ENCODE measurements around the gene MRPL22. TPM values are rescaled to one million over a fixed set of nuclear protein-coding genes. Genes with fewer than 3 reads are reported as not detected.

The MRPL22 gene
- 46.1 and 52.3 TPM in 2 replicates for total RNA-seq

DNA sequence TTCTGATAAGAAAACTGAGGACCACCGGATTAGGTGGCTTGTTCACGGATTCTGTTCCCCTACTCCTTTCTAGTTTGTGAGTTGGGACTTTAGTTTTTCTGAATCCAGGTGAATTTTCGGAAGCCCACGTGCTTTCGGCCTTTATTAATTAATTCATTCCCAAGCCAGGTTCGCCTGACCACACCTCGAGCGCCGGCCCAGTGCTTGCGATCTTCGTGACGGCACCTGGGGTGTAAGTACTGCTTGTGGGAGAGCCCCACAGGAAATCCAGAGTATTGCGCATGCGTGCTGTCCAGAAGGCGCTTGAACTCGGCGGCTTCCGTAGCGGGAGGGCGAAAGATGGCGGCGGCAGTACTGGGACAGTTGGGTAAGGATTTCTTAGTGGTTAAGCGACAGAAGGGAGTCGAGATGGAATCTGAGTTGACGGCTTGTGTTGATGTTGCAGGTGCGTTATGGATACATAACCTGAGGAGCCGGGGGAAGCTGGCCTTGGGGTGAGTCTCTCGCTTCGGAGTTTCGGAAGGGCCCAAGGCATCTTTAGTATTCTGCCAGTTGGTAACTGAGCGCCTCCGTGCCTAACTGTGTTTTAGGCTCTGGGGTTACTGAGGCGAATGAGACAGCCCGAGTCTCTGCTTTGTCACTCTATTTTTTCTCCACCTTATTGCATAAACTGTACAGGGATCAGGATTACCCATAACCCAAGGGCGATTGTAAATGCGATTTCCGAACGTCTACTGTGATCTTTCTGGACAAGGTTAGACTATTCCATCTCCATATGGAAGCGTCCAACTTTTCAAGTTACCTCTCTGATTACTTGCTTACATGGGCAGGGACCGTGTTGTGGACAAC is at the start of gene MRPL22:
Gene MRPL22 (plus strand): TSS at position 302 of the 849 bp plus-strand sequence. CDS start 38 bp downstream, at position 340.

GRCh38 chr5:154937718-154938466 is 3.0 kb upstream of the MRPL22 start, which contains the start of gene GEMIN5:
Gene GEMIN5 (minus strand): TSS chr5:154938211. CDS start chr5:154938133, 78 bp downstream.

DNA sequence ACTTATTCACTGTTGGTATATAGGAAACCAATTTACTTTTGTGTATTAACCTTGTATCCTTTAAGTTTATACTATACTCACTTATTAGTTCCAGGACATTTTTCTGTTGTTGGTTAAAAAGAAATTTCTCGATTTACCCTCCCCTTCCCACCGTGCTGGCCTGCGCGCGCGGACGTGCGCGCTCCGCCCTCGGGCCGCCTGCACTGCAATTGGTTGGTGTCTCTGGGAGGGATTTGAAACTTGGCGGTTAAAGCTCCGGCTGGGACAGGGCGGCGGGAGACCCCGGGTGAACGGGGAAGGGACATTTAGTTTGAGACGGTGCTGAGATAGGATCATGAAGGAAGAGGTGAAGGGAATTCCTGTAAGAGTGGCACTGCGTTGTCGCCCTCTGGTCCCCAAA is 72.7 kb downstream of the MRPL22 start, which contains the start of gene KIF4B:
Gene KIF4B (plus strand): TSS at position 230 of the 400 bp plus-strand sequence. CDS start 105 bp downstream, at position 335.

Other genes starting within 250 kb of the MRPL22 start
- 151 and 188 TPM in 2 replicates for gene LARP1, start 185.7 kb upstream of the MRPL22 start, total RNA-seq
- 3.6 and 4.1 TPM in 2 replicates for gene FAXDC2, start 90.5 kb upstream of the MRPL22 start, total RNA-seq
- 77.0 and 77.1 TPM in 2 replicates for gene CNOT8, start 82.4 kb upstream of the MRPL22 start, total RNA-seq
- 42.2 and 42.4 TPM in 2 replicates for gene GEMIN5, start 2.9 kb upstream of the MRPL22 start, total RNA-seq
- 0.29 and 1.7 TPM in 2 replicates for gene KIF4B, start 72.7 kb downstream of the MRPL22 start, total RNA-seq

Data from thoracic aorta endothelial cell (primary cell).